ENCODE results near the gene PHLPP1. TPM values are rescaled to one million over a fixed set of nuclear protein-coding genes. Genes with fewer than 3 reads are reported as not detected.

Gene PHLPP1
- total RNA-seq, 1 experiment from 2014 or later: 14.7 TPM

DNA sequence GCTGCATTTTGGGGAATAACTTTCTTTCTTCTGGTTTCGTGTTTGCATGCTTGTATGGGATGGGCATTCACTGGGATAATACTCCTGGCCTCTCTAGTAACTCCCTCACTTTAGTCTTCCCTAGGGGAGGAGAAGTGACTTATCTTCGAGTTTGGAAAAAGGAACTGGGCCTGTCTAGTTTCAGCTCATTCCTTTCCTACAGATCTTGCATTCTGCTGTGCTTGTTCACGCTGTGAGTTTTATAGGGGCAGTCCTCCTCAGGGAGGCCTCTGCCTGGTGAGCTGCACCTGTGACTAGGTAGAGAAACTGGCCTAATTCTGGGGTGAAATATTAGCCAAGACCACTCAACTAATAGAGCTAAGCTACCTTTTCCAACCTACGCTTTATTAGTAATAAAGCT lies 50.9 kb downstream of the PHLPP1 start:
- no peaks in the 10 kb centered on the region for H4K20me1 ChIP-seq (ENCODE audit: insufficient read depth)
- ATAC-seq: no peak
- intact Hi-C loops (cut with micrococcal nuclease): no loop called here
- no peaks in the 10 kb centered on the region for H3K27me3 ChIP-seq (ENCODE audit: insufficient read depth, low read length)
- H3K9ac ChIP-seq (ENCODE audit: low read length): no peak overlapping the region
- no peaks in the 10 kb centered on the region for H3K9me2 ChIP-seq (ENCODE audit: insufficient read depth)
- H2AFZ ChIP-seq (ENCODE audit: low read depth, low read length, poor library complexity, severe bottlenecking): no peak overlapping the region
- H3K9me3 ChIP-seq (ENCODE audit: control insufficient read depth in 1 of 2, insufficient read depth in 1 of 2, low read depth in 1 of 2, low read length in 2 of 2): no peaks in the 10 kb centered on the region
- no peak for DNase-seq (ENCODE audit: low read depth, low spot score)
- H3K27ac ChIP-seq (ENCODE audit: low read depth, low read length): no peak overlapping the region
- peaks cover 9 to 17% of the 10 kb centered on the region in 2 experiments for H3K4me1 ChIP-seq (ENCODE audit: control insufficient read depth in 1 of 2, insufficient read depth in 2 of 2, low read length in 2 of 2)
- ChIA-PET RAD21 (ENCODE audit: low non-redundant PET in 1 of 2, low total read pairs in 2 of 2, uncharacterized antibody in 2 of 2, unreplicated experiment in 2 of 2) (no interaction called here), POLR2A (interaction anchor here (0.6 kb wide), 1 partner anchor 57 kb away, joined by 3 read pairs; no protein-coding TSS in a partner anchor), CTCF (no interaction called here)
- no peak for TF ChIP-seq ZNF274 (IDR thresholded peaks at IDR 0.05; ENCODE audit: low read depth, low read length)
- TF ChIP-seq, protein P1, sequence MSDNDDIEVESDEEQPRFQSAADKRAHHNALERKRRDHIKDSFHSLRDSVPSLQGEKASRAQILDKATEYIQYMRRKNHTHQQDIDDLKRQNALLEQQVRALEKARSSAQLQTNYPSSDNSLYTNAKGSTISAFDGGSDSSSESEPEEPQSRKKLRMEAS (IDR thresholded peaks at IDR 0.05): no peak
- TF ChIP-seq EGR1 (IDR thresholded peaks at IDR 0.05; ENCODE audit: low read depth): no peak
- no peak overlapping the region for H3K4me2 ChIP-seq (ENCODE audit: low read length)
- no peaks in the 10 kb centered on the region for H3K36me3 ChIP-seq (ENCODE audit: control insufficient read depth in 1 of 2, insufficient read depth in 2 of 2, low read length in 2 of 2)
- peaks cover 11% of the 10 kb centered on the region for H3K79me2 ChIP-seq (ENCODE audit: insufficient read depth, low read length)
- no peak overlapping the region for H3K4me3 ChIP-seq (replicated peaks in 1 of 2; ENCODE audit: low read depth in 1 of 2, low read length in 2 of 2)
- no TSS peak for BruUV-seq (replicated peaks)

DNA sequence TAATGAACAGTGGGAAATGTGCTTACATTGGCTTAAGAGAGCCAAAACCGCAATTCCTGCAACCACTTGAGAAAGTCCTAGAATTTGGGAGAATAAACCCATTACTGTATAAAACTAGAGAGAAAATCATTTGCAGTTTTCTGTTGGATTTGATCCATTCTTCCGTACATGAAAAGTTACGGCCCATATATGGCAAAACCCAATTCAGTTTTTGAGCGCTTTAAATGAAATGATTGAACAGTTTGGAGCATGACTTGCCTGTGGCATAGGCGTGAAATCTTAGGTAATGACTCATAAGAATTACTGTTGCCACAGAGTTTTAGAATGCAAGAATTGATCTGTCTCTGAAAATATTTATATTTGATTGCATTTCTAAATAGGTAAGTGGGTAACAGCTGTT lies 52.0 kb downstream of the PHLPP1 start:
- TF ChIP-seq POLR2AphosphoS5 (IDR thresholded peaks at IDR 0.05; ENCODE audit: low read depth, low read length): no peak
- TF ChIP-seq ZNF274 (IDR thresholded peaks at IDR 0.05; ENCODE audit: low read depth, low read length): no peak
- TF ChIP-seq, protein P2, sequence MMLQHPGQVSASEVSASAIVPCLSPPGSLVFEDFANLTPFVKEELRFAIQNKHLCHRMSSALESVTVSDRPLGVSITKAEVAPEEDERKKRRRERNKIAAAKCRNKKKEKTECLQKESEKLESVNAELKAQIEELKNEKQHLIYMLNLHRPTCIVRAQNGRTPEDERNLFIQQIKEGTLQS (IDR thresholded peaks at IDR 0.05): no peak
- TF ChIP-seq TCF7L2 (IDR thresholded peaks at IDR 0.05; ENCODE audit: borderline replicate concordance, extremely low read depth, insufficient read depth, insufficient read length): no peak
- no peak for TF ChIP-seq SP1 (IDR thresholded peaks at IDR 0.05; ENCODE audit: low read depth)
- TF ChIP-seq, protein P3, sequence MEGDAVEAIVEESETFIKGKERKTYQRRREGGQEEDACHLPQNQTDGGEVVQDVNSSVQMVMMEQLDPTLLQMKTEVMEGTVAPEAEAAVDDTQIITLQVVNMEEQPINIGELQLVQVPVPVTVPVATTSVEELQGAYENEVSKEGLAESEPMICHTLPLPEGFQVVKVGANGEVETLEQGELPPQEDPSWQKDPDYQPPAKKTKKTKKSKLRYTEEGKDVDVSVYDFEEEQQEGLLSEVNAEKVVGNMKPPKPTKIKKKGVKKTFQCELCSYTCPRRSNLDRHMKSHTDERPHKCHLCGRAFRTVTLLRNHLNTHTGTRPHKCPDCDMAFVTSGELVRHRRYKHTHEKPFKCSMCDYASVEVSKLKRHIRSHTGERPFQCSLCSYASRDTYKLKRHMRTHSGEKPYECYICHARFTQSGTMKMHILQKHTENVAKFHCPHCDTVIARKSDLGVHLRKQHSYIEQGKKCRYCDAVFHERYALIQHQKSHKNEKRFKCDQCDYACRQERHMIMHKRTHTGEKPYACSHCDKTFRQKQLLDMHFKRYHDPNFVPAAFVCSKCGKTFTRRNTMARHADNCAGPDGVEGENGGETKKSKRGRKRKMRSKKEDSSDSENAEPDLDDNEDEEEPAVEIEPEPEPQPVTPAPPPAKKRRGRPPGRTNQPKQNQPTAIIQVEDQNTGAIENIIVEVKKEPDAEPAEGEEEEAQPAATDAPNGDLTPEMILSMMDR (IDR thresholded peaks at IDR 0.05 in 2 of 3, conservative IDR thresholded peaks at IDR 0.05 in 1 of 3; ENCODE audit: borderline replicate concordance in 1 of 3, insufficient read depth in 1 of 3, low read depth in 2 of 3, low read length in 2 of 3): no peak
- TF ChIP-seq CEBPB (IDR thresholded peaks at IDR 0.05; ENCODE audit: low read depth): peak; percentile 30; the same call in 1 of the 2 replicates
- TF ChIP-seq EZH2phosphoT487 (IDR thresholded peaks at IDR 0.05; ENCODE audit: borderline replicate concordance): no peak
- ChIA-PET POLR2A (no interaction called here), RAD21 (ENCODE audit: low non-redundant PET in 1 of 2, low total read pairs in 2 of 2, uncharacterized antibody in 2 of 2, unreplicated experiment in 2 of 2) (no interaction called here), CTCF (no interaction called here)
- H3K4me2 ChIP-seq (ENCODE audit: low read length): peak overlapping the region; percentile 22
- H2AFZ ChIP-seq (ENCODE audit: low read depth, low read length, poor library complexity, severe bottlenecking): no peak overlapping the region
- H3K4me1 ChIP-seq (ENCODE audit: control insufficient read depth in 1 of 2, insufficient read depth in 2 of 2, low read length in 2 of 2): peaks cover 9 to 17% of the 10 kb centered on the region in 2 experiments
- peaks cover 8% of the 10 kb centered on the region for H3K79me2 ChIP-seq (ENCODE audit: insufficient read depth, low read length)
- DNase-seq (ENCODE audit: low read depth, low spot score): no peak
- H3K4me3 ChIP-seq (replicated peaks in 1 of 2; ENCODE audit: low read depth in 1 of 2, low read length in 2 of 2): no peak overlapping the region
- no TSS peak for BruUV-seq (replicated peaks)
- intact Hi-C loops (cut with micrococcal nuclease): no loop called here
- no peak overlapping the region for H3K27ac ChIP-seq (ENCODE audit: low read depth, low read length)
- H3K36me3 ChIP-seq (ENCODE audit: control insufficient read depth in 1 of 2, insufficient read depth in 2 of 2, low read length in 2 of 2): no peaks in the 10 kb centered on the region
- no peaks in the 10 kb centered on the region for H3K27me3 ChIP-seq (ENCODE audit: insufficient read depth, low read length)
- H4K20me1 ChIP-seq (ENCODE audit: insufficient read depth): no peaks in the 10 kb centered on the region
- no peak overlapping the region for H3K9ac ChIP-seq (ENCODE audit: low read length)
- no peaks in the 10 kb centered on the region for H3K9me2 ChIP-seq (ENCODE audit: insufficient read depth)
- no peaks in the 10 kb centered on the region for H3K9me3 ChIP-seq (ENCODE audit: control insufficient read depth in 1 of 2, insufficient read depth in 1 of 2, low read depth in 1 of 2, low read length in 2 of 2)
- no peak for ATAC-seq

Measured in HCT116 (cell line).